Vagina (tissue), 2 donors: ENCODE results near the gene CNN3. TPM values are rescaled to one million over a fixed set of nuclear protein-coding genes. Genes with fewer than 3 reads are reported as not detected.

Source experiments
- DNase-seq, 2 donors: peaks; one replicate each; pipeline ENCODE4 v3.0.0-alpha.2; 2017; ENCODE audit errors: extremely low spot score in 2 of 2
- H3K27ac ChIP-seq: fragments of 200-600 bp; sonication (generic); one replicate; pipeline ENCODE4 v1.5.1; 2019
- H3K27me3 ChIP-seq: fragments of 200-600 bp; sonication (generic); one replicate; pipeline ENCODE4 v1.5.1; 2019
- H3K36me3 ChIP-seq, 2 donors: fragments of 200-600 bp; sonication (generic); one replicate each; pipeline ENCODE4 v1.5.1; 2017 to 2019
- H3K4me1 ChIP-seq: fragments of 200-600 bp; sonication (generic); one replicate; pipeline ENCODE4 v1.5.1; 2019
- H3K4me3 ChIP-seq, 2 donors: fragments of 200-600 bp; sonication (generic); 1 replicate in 1 of 2; 2 replicates in 1 of 2; pipeline ENCODE4 v1.5.1; 2016 to 2019
- H3K9me3 ChIP-seq: fragments of 200-600 bp; sonication (generic); one replicate; pipeline ENCODE4 v1.5.1; 2019
- CTCF ChIP-seq, 3 experiments: fragments of 450-650 bp in 2 of 3; fragments of 200-600 bp in 1 of 3; sonication (generic) in 1 of 3; IDR thresholded peaks; one replicate each; pipeline ENCODE4 v1.5.1; 2017 to 2019; ENCODE audit warnings: antibody characterized with exemption in 3 of 3, mild to moderate bottlenecking in 2 of 3, moderate library complexity in 2 of 3
- POLR2A ChIP-seq, 2 donors: fragments of 450-650 bp; IDR thresholded peaks; one replicate each; pipeline ENCODE4 v1.6.1; 2017; ENCODE audit warnings: antibody characterized with exemption in 2 of 2, mild to moderate bottlenecking in 2 of 2, moderate library complexity in 2 of 2
- POLR2AphosphoS5 ChIP-seq, 2 donors: sonication (generic); formaldehyde crosslinking; IDR thresholded peaks; one replicate each; pipeline ENCODE4 v1.9.0; 2017; ENCODE audit warnings: antibody characterized with exemption in 2 of 2, mild to moderate bottlenecking in 2 of 2, low read depth in 1 of 2; ENCODE audit not compliant: insufficient read depth in 1 of 2
- intact Hi-C: fragments of 100-400 bp; cut with DNase I; formaldehyde crosslinking; loops from one replicate; pipeline ENCODE4 v1.15.1; 2023
- total RNA-seq: library from RNA; depleted of rRNA; stranded (reverse); fragments of >200 nt; gene quantifications from one replicate; pipeline ENCODE4 v1.2.3, GENCODE V29; 2016

Gene CNN3
- total RNA-seq, 1 donor from 2014 or later: 250 TPM

GRCh38 chr1:94875794-94876193, 51.1 kb downstream of the CNN3 start:
- intact Hi-C loops: no loop called here
- no peaks in the 10 kb centered on the region for H3K36me3 ChIP-seq
- TF ChIP-seq POLR2AphosphoS5 (IDR thresholded peaks at IDR 0.05; ENCODE audit: insufficient read depth in 1 of 2, low read depth in 1 of 2) (peak; percentile 40 to 84), CTCF (IDR thresholded peaks at IDR 0.05) (no peak), POLR2A (IDR thresholded peaks at IDR 0.05) (no peak)
- no peak overlapping the region for H3K4me3 ChIP-seq
- peak overlapping the region; percentile 55 for H3K27ac ChIP-seq
- no peaks in the 10 kb centered on the region for H3K9me3 ChIP-seq
- H3K4me1 ChIP-seq: peaks cover 46% of the 10 kb centered on the region
- H3K27me3 ChIP-seq: no peaks in the 10 kb centered on the region
- no peak for DNase-seq

GRCh38 chr1:94874423-94874822, 52.5 kb downstream of the CNN3 start:
- Histone ChIP-seq H3K4me1 (peaks cover 46% of the 10 kb centered on the region), H3K4me3 (no peak overlapping the region), H3K27ac (peak overlapping the region; percentile 70), H3K27me3 (no peaks in the 10 kb centered on the region), H3K9me3 (no peaks in the 10 kb centered on the region), H3K36me3 (no peaks in the 10 kb centered on the region)
- intact Hi-C loops: no loop called here
- no peak for TF ChIP-seq POLR2AphosphoS5 (IDR thresholded peaks at IDR 0.05; ENCODE audit: insufficient read depth in 1 of 2, low read depth in 1 of 2)
- TF ChIP-seq POLR2A (IDR thresholded peaks at IDR 0.05): no peak
- no peak for TF ChIP-seq CTCF (IDR thresholded peaks at IDR 0.05)
- no peak for DNase-seq

GRCh38 chr1:94873520-94874351, 53.2 kb downstream of the CNN3 start:
- Histone ChIP-seq H3K36me3 (no peaks in the 10 kb centered on the region), H3K27ac (peak overlapping the region; percentile 70), H3K9me3 (no peaks in the 10 kb centered on the region), H3K4me3 (no peak overlapping the region), H3K4me1 (peaks cover 46% of the 10 kb centered on the region), H3K27me3 (no peaks in the 10 kb centered on the region)
- intact Hi-C loops: no loop called here
- TF ChIP-seq POLR2AphosphoS5 (IDR thresholded peaks at IDR 0.05; ENCODE audit: insufficient read depth in 1 of 2, low read depth in 1 of 2): peak in 1 of 2 donors; percentile 59
- TF ChIP-seq POLR2A (IDR thresholded peaks at IDR 0.05): no peak
- no peak for TF ChIP-seq CTCF (IDR thresholded peaks at IDR 0.05)
- no peak for DNase-seq

GRCh38 chr1:94872771-94873495, 54.0 kb downstream of the CNN3 start:
- intact Hi-C loops: no loop called here
- Histone ChIP-seq H3K36me3 (no peaks in the 10 kb centered on the region), H3K27ac (peak overlapping the region; percentile 70), H3K27me3 (no peaks in the 10 kb centered on the region), H3K4me3 (no peak overlapping the region), H3K9me3 (no peaks in the 10 kb centered on the region), H3K4me1 (peaks cover 46% of the 10 kb centered on the region)
- TF ChIP-seq CTCF (IDR thresholded peaks at IDR 0.05): no peak
- no peak for TF ChIP-seq POLR2AphosphoS5 (IDR thresholded peaks at IDR 0.05; ENCODE audit: insufficient read depth in 1 of 2, low read depth in 1 of 2)
- no peak for TF ChIP-seq POLR2A (IDR thresholded peaks at IDR 0.05)
- no peak for DNase-seq
